HG02588 (cell line): ENCODE results near the gene GALNT12.

Source experiments
- ATAC-seq: cut with Tn5 transposase; IDR thresholded peaks from one replicate; pipeline ENCODE4 v1.9.1; 2021; ENCODE audit warnings: mild to moderate bottlenecking, moderate library complexity; ENCODE audit not compliant: unreplicated experiment

Gene GALNT12

DNA sequence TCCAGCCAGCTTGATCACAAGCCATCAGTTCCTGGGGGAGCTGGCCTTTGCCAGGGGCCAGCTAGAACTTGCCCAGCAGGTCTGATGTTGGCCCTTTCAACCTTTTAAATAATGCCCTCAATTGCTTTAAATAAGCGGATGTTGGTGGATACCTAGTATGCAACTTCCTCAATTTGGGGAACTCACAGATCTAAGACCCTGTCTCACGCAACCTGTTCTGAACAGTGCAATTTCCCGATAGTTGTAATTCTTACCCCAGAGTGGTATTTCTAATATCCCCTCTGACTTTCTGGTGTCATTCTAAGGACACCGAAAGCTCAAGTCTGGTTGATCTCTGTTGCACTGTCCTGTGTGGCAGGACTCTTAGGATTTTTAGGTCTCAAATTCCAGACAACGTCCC, 23.1 kb downstream of the GALNT12 start:
- ATAC-seq, result no peak

DNA sequence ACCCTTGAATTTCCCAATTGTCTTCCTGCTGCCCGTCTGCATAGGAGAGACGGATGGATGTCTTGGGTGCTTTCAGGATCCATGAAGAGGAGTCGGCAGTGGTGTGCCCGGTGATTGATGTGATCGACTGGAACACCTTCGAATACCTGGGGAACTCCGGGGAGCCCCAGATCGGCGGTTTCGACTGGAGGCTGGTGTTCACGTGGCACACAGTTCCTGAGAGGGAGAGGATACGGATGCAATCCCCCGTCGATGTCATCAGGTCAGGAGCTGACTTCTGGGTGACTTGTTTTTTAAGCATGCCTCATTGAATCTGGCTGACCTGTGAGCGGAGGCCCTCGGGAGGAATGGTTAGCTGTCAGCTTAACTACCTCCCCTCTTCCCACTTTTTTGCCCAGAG, 24.2 kb downstream of the GALNT12 start:
- no peak for ATAC-seq

DNA sequence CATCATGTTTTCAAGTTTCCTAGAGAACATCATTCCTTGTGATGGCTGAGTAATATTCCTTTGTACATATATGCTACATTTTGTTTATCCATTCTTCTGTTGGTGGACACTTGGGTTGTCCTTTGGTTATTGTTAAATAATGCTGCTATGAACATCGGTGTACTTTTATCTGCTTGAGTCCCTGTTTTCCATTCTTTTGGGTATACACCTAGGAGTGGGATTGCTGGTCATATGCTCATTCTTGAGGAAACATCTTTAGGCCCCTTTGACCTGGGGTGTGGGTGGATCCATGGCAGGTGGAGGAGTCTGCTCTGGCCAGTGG, 25.3 kb downstream of the GALNT12 start:
- ATAC-seq, result no peak

DNA sequence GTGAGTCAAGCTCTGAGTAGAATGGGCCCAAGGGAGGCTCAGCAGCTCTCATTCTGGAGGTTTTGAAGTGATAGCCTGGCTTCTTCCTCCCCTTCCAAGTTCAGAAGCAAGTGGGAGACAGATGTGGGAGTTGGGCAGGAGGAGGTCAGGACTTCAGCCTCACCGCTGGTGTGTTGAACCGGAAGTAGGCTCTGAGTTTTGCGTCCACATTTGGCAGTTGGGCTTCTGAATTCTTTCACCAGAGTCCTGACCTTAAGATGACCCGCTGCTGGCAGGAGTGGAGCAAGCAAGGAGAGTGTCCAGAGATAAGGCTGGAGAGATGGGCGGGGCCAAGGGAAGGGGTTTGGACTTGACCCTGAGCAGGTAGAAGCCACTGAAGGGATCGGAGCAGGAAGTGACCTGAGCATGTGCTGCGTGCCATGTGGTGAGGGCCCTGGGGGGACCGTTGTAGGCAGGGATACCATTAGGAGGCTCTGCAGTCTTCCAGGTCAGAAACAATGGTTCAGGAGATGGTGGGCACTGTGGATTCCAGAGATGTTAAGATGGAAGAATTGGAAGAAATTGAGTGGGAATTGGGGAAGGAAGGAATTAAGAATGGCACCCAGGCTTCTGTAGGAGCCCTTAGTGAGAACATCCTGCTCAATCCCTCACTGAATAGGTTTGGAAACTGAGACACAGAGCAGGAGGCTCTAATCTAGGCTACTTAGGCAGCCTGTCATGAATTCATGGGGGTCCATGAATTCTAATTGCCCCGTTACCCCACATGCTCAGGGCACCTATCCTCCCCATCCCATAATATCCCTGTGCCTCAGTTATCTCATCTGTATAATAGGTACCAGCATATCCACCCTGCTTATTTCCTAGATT, 25.9 kb downstream of the GALNT12 start:
- no peak for ATAC-seq

DNA sequence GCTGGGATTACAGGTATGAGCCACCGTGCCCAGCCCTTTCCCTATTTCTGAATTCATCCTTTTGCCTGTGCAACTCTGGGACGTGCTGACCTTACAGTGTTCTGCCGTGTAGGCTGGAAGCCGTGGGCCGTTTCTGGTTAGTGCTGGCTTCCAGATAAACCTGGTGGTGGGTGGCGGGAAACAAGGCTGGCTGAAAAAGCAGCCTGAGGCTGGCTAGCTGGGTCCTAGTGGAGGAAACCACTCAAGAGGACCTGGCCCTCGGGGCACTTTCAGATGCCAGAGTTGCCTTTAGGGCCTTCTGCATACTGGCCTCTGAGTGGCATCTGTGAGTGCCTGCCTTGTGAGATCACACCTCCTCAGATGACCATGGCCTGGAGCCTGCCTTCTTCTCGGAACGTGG, 26.9 kb downstream of the GALNT12 start:
- no peak for ATAC-seq

DNA sequence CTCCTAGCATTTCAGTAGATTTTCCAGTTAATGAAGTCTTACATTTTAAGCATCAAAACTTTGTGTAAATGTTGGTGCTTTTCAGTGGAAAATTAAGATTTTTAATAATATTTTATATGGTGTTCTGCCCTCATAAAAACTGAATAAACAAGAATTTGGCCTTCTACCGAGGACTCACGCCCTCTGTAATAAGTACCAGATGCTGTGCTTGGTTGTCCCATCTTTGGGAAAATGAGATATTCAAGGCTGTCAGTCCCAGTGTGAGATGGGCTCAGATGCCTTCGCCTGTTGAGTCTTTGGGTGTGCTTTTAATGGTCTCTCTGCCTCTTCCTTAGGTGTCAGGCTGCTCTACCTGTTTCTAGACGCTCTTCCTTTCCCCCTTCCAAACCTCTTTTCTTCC, 28.7 kb downstream of the GALNT12 start:
- ATAC-seq, result no peak

DNA sequence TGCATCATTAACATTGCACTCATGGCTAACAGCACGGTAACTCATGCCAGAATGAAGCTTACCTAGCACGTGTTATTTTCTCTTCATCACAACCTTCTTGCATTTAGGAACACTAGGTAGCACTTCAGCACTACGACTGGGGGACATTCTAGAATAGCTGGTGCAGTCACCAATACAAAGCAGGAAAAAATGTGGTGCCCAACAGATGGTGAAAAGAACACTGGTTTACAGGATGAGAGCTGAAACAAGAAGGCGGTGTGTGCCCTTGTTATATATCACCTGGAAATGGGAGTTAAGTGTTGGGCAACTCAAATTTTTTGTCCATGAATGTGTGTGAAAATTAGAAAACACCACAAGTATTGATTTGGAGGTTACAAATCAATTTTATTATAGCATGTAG, 30.0 kb downstream of the GALNT12 start:
- no peak for ATAC-seq

DNA sequence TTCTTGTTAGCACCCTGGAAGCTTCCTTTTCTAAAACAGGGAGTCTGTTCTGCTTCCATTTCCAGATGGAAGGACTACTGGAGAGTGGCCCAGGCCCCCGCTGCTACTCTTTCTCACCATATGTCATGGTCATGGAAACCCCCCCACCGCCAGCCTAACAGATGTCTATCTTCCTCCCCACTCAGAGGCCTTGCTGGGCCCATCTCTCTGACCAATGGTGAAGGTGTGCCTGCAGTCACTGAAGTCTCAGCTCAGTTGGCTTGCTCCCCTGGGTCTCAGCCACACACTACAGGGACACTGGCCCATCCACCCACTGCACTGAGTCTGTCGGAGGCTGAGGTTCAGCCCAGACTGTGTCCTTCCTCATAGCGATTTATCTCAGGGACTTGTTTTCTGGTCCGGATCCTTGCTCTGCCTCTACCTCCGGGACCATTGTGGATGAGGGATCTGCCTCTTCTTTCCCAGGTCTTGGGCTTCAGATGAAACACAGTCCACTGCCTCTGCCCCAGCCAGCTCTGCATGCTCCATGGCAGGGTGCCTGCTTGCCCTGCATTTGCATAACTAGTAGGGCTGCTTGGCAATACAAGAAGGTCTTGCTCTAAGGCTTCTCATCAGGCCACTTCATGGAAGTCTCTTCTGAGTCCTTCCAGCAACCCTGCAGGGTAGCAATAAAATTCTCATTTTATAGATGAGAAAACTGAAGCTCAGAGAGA, 30.8 kb downstream of the GALNT12 start:
- no peak for ATAC-seq

DNA sequence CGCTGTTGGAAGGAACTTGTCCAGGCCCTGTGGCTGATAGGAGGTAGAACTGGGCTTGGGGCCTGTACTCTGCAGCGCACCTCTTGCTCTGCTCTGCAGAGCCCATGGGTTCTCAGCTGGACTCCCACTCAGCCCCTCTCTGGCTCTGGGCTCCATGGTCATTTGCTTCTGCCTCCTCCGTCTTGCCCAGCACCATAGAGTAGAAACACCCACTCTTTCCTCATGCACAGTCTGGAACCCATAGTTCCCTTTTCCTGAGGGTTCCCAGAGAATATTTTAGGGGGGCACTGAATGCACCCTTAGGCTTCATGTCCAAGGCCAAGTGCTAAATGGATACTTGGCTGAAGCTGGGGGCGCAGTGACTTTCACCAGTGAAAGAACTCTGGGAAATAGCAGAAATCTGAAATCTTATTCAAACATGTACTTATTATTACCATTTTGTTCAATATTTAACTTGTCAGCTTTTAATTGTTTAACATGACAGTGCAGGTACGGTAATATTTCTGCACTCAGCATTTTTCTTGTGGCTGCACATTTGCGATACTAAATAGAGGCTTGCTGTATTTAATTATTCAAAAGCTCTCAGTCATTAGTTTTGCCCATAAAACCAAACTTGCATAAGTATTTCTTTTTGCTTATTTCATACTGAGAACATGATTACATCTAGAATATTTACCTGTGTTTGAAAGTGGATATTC, 31.5 kb downstream of the GALNT12 start:
- no peak for ATAC-seq

DNA sequence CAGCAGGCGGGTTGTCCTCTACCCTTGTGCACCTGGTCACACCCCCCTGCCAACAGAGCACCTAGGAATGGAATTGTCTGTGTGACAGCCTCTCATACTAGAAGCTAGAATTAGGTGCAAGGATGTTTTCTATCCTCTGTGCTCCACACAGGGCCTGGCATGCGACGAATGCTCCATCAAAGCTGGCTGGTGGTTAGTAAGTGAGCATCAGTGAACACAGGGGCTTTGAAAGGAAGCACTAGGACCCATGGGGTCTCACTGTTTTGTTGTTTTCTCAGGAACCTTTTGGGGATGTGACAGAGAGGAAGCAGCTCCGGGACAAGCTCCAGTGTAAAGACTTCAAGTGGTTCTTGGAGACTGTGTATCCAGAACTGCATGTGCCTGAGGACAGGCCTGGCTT, 32.3 kb downstream of the GALNT12 start:
- no peak for ATAC-seq

DNA sequence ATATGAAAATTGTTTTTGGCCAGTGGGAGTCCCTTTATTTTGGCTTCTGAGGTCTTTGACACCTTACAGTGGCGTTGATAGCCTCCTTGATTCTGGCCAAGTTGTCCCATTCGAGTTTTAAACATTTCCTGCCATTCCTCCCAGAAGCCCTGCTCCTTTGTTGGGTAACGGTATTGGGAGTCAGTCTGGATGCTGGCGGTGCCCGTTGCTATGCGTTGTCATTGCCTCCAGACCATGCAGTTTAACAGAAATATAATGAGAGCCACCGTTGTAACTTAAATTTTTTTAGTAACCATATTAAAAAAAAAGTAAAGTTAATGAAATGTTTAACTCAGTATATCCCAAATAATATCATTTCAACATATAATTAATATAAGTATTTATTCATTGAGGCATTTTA, 35.0 kb downstream of the GALNT12 start:
- ATAC-seq, result no peak

DNA sequence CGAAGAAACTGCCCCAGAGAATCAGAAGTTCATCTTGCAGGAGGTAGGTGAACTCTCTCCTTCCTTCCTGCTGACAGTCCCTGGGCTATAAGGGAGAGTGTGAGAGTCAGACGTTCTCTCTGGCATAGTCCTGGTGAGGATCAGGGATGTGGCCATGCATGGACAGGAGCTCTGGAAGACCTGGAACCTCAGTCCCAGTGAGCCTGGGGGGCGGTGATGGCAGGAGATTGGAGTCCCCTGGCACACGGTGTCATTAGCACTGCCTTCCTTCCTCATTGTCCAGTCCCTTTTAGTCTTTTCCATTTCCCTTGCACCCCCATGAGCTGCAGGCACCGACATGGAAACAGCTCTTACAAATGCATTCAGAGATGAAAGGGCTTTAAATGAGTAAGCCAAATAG, 38.6 kb downstream of the GALNT12 start:
- ATAC-seq, result no peak

DNA sequence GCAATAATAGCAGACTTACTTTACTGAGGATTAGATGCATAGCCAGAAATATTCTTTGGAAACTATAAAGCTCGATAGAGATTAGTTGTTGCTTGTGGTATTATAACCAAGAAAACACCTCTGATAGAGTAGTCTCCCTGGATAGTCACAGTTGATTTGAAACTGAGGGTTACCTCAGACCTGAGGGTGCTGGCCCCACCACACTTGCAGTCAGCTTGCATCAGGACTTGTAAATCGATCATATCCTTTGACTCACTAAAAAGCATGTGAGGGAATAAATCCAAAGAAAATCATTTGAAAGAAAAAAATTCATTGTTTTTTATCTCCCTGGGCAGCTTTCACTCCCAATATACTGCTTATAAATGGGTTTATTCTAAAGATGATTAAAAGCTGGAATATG, 39.4 kb downstream of the GALNT12 start:
- no peak for ATAC-seq

DNA sequence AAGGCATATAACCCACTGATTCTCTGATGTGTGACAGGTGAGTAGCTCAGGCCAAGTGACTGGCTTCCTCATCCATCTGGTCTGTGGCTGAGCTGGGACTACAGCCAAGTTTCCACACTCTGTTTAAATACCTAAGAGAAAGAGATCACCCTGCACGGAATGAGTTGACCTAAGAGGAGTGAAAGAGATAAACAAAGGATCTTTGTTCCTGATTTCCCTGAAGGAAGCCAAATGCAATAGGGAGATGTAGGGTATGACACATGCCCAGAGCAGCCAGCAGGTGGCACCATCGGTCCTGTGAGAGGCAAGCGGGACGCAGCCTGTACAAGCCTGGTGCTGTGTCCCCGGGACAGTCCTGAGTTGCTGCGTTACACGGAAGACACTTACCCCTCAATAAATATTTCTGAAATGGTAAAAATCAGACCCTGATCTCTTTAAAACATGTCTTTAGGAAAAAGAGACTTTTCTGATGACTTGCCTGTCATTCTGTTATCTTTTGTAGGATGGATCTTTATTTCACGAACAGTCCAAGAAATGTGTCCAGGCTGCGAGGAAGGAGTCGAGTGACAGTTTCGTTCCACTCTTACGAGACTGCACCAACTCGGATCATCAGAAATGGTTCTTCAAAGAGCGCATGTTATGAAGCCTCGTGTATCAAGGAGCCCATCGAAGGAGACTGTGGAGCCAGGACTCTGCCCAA, 41.1 kb downstream of the GALNT12 start:
- peak; percentile 92 for ATAC-seq

DNA sequence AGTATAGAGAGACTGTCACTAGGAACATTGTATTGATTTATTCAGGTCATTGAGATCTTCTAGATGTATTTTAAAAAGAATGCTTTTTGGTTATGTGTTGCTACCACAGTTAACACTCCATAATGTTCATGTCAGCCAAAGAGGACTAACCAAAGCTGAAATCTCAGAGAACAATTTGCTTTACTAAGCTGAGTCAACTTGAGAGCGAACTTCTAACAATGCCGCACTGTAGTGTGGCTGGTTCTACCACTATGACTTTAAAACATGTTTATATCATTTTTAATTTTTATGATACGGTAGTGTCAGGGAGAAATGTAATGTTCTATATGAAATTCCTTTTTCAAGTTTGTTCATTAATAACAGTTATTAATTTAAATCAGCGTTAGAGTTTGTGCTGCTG, 42.1 kb downstream of the GALNT12 start:
- ATAC-seq, result no peak

DNA sequence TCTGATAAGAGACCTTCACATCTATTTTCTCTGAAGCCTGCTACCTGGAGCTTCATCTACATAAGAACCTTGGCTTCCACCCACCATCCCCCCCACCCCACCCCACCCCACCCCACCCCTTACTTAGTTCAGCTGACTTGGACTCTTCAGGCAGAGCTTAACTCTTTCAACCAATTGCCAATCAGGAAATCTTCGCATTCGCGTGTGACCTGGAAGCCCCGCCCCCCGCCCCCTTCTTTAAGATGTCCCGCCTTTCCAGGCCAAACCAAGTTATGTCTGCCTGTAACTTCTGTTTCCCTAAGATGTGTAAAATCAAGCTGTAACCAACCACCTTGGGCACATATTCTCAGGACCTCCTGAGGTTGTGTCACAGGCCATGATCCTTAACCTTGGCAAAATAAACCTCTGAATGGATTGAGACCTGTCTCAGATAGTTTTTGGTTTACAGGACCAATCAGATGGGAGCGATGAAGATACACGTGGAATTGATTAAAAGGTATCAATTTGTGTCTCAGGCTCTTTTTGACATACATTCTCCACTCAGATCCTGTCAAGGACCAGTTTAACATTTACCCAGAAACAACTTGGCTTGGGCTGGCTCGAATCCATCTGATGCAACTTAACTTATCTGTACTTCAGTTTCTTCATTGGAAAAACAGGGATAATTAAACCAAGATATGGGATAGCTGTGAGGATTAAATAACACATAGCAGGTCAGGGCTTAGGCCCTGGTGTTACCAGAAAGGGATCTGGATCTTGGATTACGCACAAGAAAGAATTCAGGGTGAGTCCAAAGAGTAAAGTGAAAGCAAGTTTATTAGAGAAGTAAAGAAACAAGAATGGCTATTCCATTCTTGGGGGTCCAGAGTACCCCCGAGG, 43.6 kb downstream of the GALNT12 start:
- no peak for ATAC-seq

DNA sequence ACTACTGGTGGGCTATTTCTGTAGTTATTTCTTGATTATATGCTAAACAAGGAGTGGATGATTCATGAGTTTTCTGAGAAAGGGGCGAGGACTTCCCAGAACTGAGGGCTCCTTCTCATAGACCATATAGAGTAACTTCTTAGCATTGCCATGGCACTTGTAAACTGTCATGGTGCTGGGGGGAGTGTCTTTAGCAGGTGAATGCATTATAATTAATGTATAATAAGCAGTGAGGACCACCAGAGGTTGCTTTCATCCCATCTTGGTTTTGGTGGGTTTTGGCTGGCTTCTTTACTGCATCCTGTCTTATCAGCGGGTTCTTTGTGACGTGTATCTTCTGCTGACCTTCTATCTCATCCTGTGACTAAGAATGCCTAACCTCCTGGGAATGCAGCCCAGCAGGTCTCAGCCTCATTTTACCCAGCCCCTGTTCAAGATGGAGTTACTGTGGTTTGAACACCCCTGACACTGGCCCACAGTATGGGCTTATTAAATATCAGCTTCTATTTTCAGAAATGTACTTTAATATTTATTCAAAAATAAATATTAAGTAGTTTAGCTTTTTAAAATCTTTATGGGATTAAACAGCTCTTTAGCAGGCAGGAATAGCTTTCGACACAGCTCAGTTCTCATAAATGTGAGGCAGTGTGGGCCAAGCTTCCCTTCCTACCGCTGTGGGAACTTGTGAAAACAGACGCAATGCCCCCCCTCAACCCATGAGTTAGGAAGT, 44.4 kb downstream of the GALNT12 start:
- no peak for ATAC-seq

DNA sequence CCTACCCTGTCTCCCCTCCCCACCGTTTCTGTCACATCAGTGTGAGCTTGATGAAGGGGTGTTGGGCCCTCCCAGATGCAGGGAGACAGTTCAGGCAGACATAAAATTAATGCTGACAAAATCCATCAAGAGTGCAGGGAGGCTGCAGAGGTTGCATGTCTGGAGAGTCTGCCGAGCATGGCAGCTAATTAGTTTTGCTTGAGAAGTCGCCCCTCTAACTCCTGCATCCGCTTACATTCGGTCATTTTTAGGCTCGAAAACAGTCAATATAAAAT, 44.9 kb downstream of the GALNT12 start:
- ATAC-seq, result no peak

DNA sequence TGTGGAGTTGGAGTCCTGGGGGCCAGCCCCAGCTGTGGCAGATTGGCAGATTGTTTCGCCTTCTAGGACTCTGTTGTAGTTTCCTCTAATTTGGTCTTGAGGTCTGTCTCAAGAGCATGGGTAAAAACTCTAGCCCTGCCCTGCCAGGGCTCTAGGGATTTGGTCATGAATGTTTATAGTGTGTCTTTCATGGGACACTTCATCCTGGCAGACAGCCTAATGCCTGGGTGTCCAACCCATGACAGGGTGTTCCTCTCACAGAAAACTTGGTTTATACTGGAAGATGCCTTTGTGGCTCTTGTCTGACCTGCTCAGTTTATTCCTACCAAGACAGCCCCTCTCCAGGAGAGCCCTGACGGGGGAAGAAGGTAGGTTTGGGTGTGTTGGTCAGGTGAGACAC, 45.5 kb downstream of the GALNT12 start:
- no peak for ATAC-seq

DNA sequence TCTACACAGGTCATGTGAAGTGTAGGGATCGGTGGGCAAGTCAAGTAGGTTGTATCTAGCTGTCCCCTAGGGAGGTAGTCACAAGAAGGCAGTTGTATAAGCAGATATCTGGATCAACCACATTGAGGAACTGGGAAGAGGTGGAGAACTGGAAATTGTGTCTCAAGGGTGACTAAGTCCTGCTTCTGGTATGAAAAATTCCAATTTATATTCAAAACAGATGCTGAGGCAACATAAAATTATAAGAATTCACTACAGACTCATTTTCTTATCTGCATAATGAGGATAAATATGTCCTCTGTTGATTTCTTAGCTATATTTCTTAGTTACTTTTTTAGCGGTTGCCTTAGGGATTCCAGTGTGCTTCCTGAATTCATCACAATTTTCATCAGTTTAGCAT, 46.8 kb downstream of the GALNT12 start:
- no peak for ATAC-seq
